SH-SY5Y (cell line): ENCODE data around the gene SLC17A6.

Experiments used
- GATA2 ChIP-seq: IDR thresholded peaks from 2 replicates; pipeline ENCODE4 v1.6.1; 2011; ENCODE audit warnings: mild to moderate bottlenecking, low read depth, low read length
- GATA3 ChIP-seq: IDR thresholded peaks from 2 replicates; pipeline ENCODE4 v1.6.1; 2011; ENCODE audit warnings: low read depth, mild to moderate bottlenecking, low read length, moderate library complexity

GRCh38 chr11:22405377-22405776 lies 67.2 kb downstream of the SLC17A6 start:
- TF ChIP-seq GATA2 (no peak), GATA3 (no peak)
